HL-60 (cell line): Measurements from ENCODE around the gene SCYL1.

Source experiments
- CTCF ChIP-seq: IDR thresholded peaks from one replicate; pipeline ENCODE4 v1.5.1; 2011; ENCODE audit warnings: low read length, control low read depth, inconsistent platforms; ENCODE audit not compliant: insufficient read depth
- GABPA ChIP-seq: IDR thresholded peaks from 2 replicates; pipeline ENCODE4 v1.6.1; 2012; ENCODE audit warnings: low read depth
- POLR2AphosphoS5 ChIP-seq: IDR thresholded peaks from 2 replicates; pipeline ENCODE4 v1.6.1; 2012; ENCODE audit warnings: low read depth
- REST ChIP-seq: IDR thresholded peaks from 2 replicates; pipeline ENCODE4 v1.6.1; 2012; ENCODE audit warnings: low read depth; ENCODE audit not compliant: insufficient replicate concordance
- SPI1 ChIP-seq: IDR thresholded peaks from 2 replicates; pipeline ENCODE4 v1.6.1; 2012; ENCODE audit warnings: low read depth, mild to moderate bottlenecking, borderline replicate concordance

DNA sequence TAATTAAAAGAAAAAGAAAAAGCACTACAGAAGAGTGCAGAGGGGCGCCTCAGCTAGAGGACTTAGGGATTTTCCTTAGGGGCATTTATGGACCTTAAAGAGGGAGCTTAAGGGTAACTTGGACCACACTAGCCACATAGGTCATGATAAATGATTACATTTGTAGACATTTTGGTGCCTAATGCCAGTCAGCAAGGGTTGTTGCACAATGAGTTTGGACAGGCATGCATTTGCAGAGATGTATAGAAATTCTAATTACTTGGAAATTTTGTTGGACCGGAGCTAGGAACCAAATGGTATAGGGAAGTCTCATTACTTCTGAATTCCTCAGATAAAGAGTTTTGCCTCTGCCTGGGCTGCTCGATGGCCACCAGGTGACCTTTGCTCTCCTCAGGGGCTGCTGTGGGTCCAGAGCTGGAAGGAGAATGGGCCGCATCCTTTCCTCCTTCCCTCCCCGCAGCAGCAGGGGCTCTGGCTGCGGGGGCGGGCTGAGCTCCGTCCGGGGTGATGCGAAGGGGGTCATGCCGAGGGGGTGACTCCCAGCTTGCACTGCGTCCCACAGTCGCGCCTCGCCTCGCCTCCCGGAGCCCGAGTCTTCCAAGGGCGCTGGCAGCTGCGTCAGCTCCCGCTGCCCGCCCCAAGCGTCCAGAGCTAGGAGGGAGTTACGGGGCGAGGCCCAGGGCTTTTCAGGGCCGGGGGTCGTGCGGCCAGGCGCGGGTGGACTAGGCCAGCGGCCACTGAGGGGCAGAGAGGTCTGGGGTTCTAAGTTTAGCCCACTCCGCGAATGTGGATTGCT, 46.3 kb upstream of the SCYL1 start:
- TF ChIP-seq CTCF, result no peak
- TF ChIP-seq POLR2AphosphoS5, result no peak
- no peak for TF ChIP-seq GABPA
- no peak for TF ChIP-seq REST
- TF ChIP-seq SPI1, result no peak
